MM.1S (cell line): Measurements from ENCODE around the gene IER5.
A peak's percentile ranks its signal among the peaks of the same experiment; 100 is the strongest.

Experiments
- DNase-seq: peaks from one replicate; pipeline ENCODE4 v3.0.0-alpha.2; 2015
- H2AFZ ChIP-seq: fragments of 300-600 bp; sonication (generic); 2 replicates; pipeline ENCODE4 v1.6.0; 2016; ENCODE audit warnings: antibody characterized with exemption, low read length
- H3F3A ChIP-seq: fragments of 300-600 bp; sonication (generic); 2 replicates; pipeline ENCODE4 v1.6.1; 2016; ENCODE audit warnings: mild to moderate bottlenecking, antibody characterized with exemption, low read length, moderate library complexity, mixed read lengths; ENCODE audit not compliant: insufficient read depth
- H3K27ac ChIP-seq: fragments of 300-600 bp; sonication (generic); 2 replicates; pipeline ENCODE4 v1.5.1; 2016; ENCODE audit warnings: mild to moderate bottlenecking, low read length
- H3K27me3 ChIP-seq: fragments of 300-600 bp; sonication (generic); replicated peaks from 2 replicates; pipeline ENCODE4 v1.6.0; 2016; ENCODE audit warnings: low read length; ENCODE audit not compliant: insufficient read depth
- H3K36me3 ChIP-seq: fragments of 300-600 bp; sonication (generic); replicated peaks from 2 replicates; pipeline ENCODE4 v1.6.1; 2016; ENCODE audit warnings: mild to moderate bottlenecking, low read length, mixed read lengths; ENCODE audit not compliant: insufficient read depth
- H3K4me1 ChIP-seq: fragments of 300-600 bp; sonication (generic); 2 replicates; pipeline ENCODE4 v1.6.1; 2016; ENCODE audit warnings: low read length, mixed read lengths
- H3K4me2 ChIP-seq: fragments of 300-600 bp; sonication (generic); 2 replicates; pipeline ENCODE4 v1.6.0; 2016; ENCODE audit warnings: low read depth, low read length
- H3K4me3 ChIP-seq: fragments of 300-600 bp; sonication (generic); 2 replicates; pipeline ENCODE4 v1.5.1; 2016; ENCODE audit warnings: low read length, mixed read lengths
- H3K79me2 ChIP-seq: fragments of 300-600 bp; sonication (generic); 2 replicates; pipeline ENCODE4 v1.6.1; 2016; ENCODE audit warnings: mixed run types, low read length, mixed read lengths
- H3K9ac ChIP-seq: fragments of 300-600 bp; sonication (generic); 2 replicates; pipeline ENCODE4 v1.6.1; 2016; ENCODE audit warnings: low read length, mixed read lengths
- H3K9me2 ChIP-seq: fragments of 300-600 bp; sonication (generic); replicated peaks from 2 replicates; pipeline ENCODE4 v1.6.1; 2016; ENCODE audit warnings: mild to moderate bottlenecking, low read length, mixed read lengths; ENCODE audit not compliant: insufficient read depth
- H3K9me3 ChIP-seq: fragments of 300-600 bp; sonication (generic); replicated peaks from 2 replicates; pipeline ENCODE4 v1.6.1; 2016; ENCODE audit warnings: mild to moderate bottlenecking, low read length, mixed read lengths; ENCODE audit not compliant: insufficient read depth
- H4K20me1 ChIP-seq: fragments of 300-600 bp; sonication (generic); 2 replicates; pipeline ENCODE4 v1.6.1; 2016; ENCODE audit warnings: mild to moderate bottlenecking, low read length, moderate library complexity, mixed read lengths; ENCODE audit not compliant: insufficient read depth
- CTCF ChIP-seq: fragments of 300-600 bp; sonication (generic); IDR thresholded peaks from 2 replicates; pipeline ENCODE4 v1.5.1; 2016; ENCODE audit warnings: antibody characterized with exemption, low read length, mixed read lengths
- EZH2 ChIP-seq: fragments of 300-600 bp; sonication (generic); optimal IDR thresholded peaks from 2 replicates; pipeline ENCODE3; 2017; ENCODE audit warnings: low read depth, mild to moderate bottlenecking, antibody characterized with exemption, low read length, mixed read lengths
- EZH2phosphoT487 ChIP-seq: fragments of 300-600 bp; sonication (generic); IDR thresholded peaks from 2 replicates; pipeline ENCODE4 v1.6.1; 2018; ENCODE audit warnings: antibody characterized with exemption, low read length

The IER5 gene

GRCh38 chr1:181103399-181103798 lies 14.9 kb downstream of the IER5 start:
- Histone ChIP-seq H3K27me3 (peaks cover 20% of the 10 kb centered on the region), H3K4me3 (no peak overlapping the region), H3K4me2 (no peak overlapping the region)

GRCh38 chr1:181104042-181104789 lies 15.7 kb downstream of the IER5 start:
- Histone ChIP-seq H3K27ac (no peak overlapping the region; the same call in 1 of the 2 replicates), H2AFZ (peak overlapping the region; percentile 79), H3K9ac (peak overlapping the region; percentile 77), H3K27me3 (peaks cover 20% of the 10 kb centered on the region), H3K4me1 (peaks cover 27% of the 10 kb centered on the region), H3K4me2 (peak overlapping the region; percentile 92), H3K79me2 (no peaks in the 10 kb centered on the region), H3K4me3 (peak overlapping the region; percentile 79), H3K36me3 (no peaks in the 10 kb centered on the region), H3F3A (0 out of 2 replicates have a peak, but pooled peaks cover 17% of the 10 kb centered on the region), H3K9me3 (no peaks in the 10 kb centered on the region), H3K9me2 (no peaks in the 10 kb centered on the region), H4K20me1 (no peaks in the 10 kb centered on the region)
- TF ChIP-seq EZH2phosphoT487: no peak
- TF ChIP-seq EZH2: no peak
- TF ChIP-seq CTCF: no peak; the same call in 1 of the 2 replicates
- peak; percentile 49 for DNase-seq

More at GRCh38 chr1:181103399-181103798, 14.9 kb downstream of the IER5 start:
- no peaks in the 10 kb centered on the region for H3K79me2 ChIP-seq
- TF ChIP-seq EZH2: no peak
- TF ChIP-seq EZH2phosphoT487: no peak
- no peak for TF ChIP-seq CTCF
- no peaks in the 10 kb centered on the region for H3K9me3 ChIP-seq
- H3K9ac ChIP-seq: no peak overlapping the region
- H3K36me3 ChIP-seq: no peaks in the 10 kb centered on the region
- no peak overlapping the region for H2AFZ ChIP-seq
- no peaks in the 10 kb centered on the region for H4K20me1 ChIP-seq
- H3F3A ChIP-seq: 0 out of 2 replicates have a peak, but pooled peaks cover 17% of the 10 kb centered on the region
- H3K9me2 ChIP-seq: no peaks in the 10 kb centered on the region
- peaks cover 33% of the 10 kb centered on the region for H3K4me1 ChIP-seq
- no peak overlapping the region for H3K27ac ChIP-seq
- DNase-seq: no peak

DNA sequence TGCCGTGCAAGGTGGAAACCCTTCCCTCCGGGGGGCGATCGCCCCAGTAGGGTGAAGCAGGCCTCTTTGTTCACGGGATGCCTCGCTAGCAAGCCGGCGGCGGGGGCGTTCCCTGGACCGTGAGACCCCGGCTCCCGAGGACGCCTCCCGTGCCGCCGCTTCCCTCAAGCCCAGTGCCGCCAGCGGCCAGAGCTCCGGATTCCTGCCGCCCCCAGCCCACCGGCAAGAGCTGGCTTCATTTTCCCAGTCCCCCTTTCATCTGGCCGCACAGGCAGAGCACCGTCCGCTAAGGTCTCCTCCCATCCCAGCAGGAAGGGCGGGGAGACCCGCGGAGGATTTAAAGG lies 16.3 kb downstream of the IER5 start:
- Histone ChIP-seq H3K36me3 (no peaks in the 10 kb centered on the region), H2AFZ (peak overlapping the region; percentile 79), H4K20me1 (no peaks in the 10 kb centered on the region), H3K4me1 (peaks cover 22% of the 10 kb centered on the region), H3K4me2 (peak overlapping the region; percentile 92), H3K9ac (peak overlapping the region; percentile 77), H3K4me3 (peak overlapping the region; percentile 79), H3F3A (0 out of 2 replicates have a peak, but pooled peaks cover 13% of the 10 kb centered on the region), H3K9me3 (no peaks in the 10 kb centered on the region), H3K27ac (peak overlapping the region; percentile 34; the same call in 1 of the 2 replicates), H3K27me3 (peaks cover 20% of the 10 kb centered on the region), H3K9me2 (no peaks in the 10 kb centered on the region), H3K79me2 (no peaks in the 10 kb centered on the region)
- no peak for DNase-seq
- TF ChIP-seq EZH2phosphoT487 (no peak), CTCF (peak; percentile 40; the same call in 1 of the 2 replicates)
